HL-60 (cell line): ENCODE measurements around the gene DENND6B.

ENCODE experiments used
- DNase-seq, 2 experiments: peaks; one replicate each; pipeline ENCODE4 v3.0.0-alpha.2; 2010 to 2020; ENCODE audit warnings: low read depth in 1 of 2, low spot score in 1 of 2
- H3K27ac ChIP-seq: fragments of 250-450 bp; sonication (Bioruptor Pico); replicated peaks from 2 replicates; pipeline ENCODE4 v1.5.1; 2020; ENCODE audit warnings: mild to moderate bottlenecking, moderate library complexity
- H3K27me3 ChIP-seq: fragments of 250-450 bp; sonication (Bioruptor Pico); 2 replicates; pipeline ENCODE4 v1.5.1; 2021; ENCODE audit warnings: mild to moderate bottlenecking, moderate library complexity; ENCODE audit not compliant: insufficient read depth, poor library complexity, severe bottlenecking
- H3K4me3 ChIP-seq: replicated peaks from 2 replicates; pipeline ENCODE4 v1.5.1; 2011; ENCODE audit warnings: mild to moderate bottlenecking, control low read depth, low read length; ENCODE audit not compliant: insufficient read depth
- CTCF ChIP-seq: IDR thresholded peaks from one replicate; pipeline ENCODE4 v1.5.1; 2011; ENCODE audit warnings: low read length, control low read depth, inconsistent platforms; ENCODE audit not compliant: insufficient read depth
- GABPA ChIP-seq: IDR thresholded peaks from 2 replicates; pipeline ENCODE4 v1.6.1; 2012; ENCODE audit warnings: low read depth
- POLR2AphosphoS5 ChIP-seq: IDR thresholded peaks from 2 replicates; pipeline ENCODE4 v1.6.1; 2012; ENCODE audit warnings: low read depth
- REST ChIP-seq: IDR thresholded peaks from 2 replicates; pipeline ENCODE4 v1.6.1; 2012; ENCODE audit warnings: low read depth; ENCODE audit not compliant: insufficient replicate concordance
- SPI1 ChIP-seq: IDR thresholded peaks from 2 replicates; pipeline ENCODE4 v1.6.1; 2012; ENCODE audit warnings: low read depth, mild to moderate bottlenecking, borderline replicate concordance

DENND6B gene

GRCh38 chr22:50319503-50319951 is 7.3 kb downstream of the DENND6B start:
- no peak overlapping the region for H3K27ac ChIP-seq
- no peaks in the 10 kb centered on the region for H3K27me3 ChIP-seq
- no peak overlapping the region for H3K4me3 ChIP-seq
- TF ChIP-seq GABPA: no peak
- TF ChIP-seq POLR2AphosphoS5: no peak
- no peak for TF ChIP-seq CTCF
- TF ChIP-seq REST: no peak
- TF ChIP-seq SPI1: no peak
- no peak for DNase-seq

GRCh38 chr22:50318698-50319411 is 8.0 kb downstream of the DENND6B start:
- no peak for DNase-seq
- Histone ChIP-seq H3K4me3 (no peak overlapping the region), H3K27ac (no peak overlapping the region), H3K27me3 (no peaks in the 10 kb centered on the region)
- TF ChIP-seq CTCF: no peak
- TF ChIP-seq REST: no peak
- no peak for TF ChIP-seq SPI1
- no peak for TF ChIP-seq GABPA
- TF ChIP-seq POLR2AphosphoS5: no peak

GRCh38 chr22:50318356-50318697 is 8.5 kb downstream of the DENND6B start:
- H3K4me3 ChIP-seq: no peak overlapping the region
- no peaks in the 10 kb centered on the region for H3K27me3 ChIP-seq
- no peak for DNase-seq
- TF ChIP-seq GABPA: no peak
- no peak for TF ChIP-seq SPI1
- no peak for TF ChIP-seq POLR2AphosphoS5
- no peak for TF ChIP-seq REST
- no peak for TF ChIP-seq CTCF
- no peak overlapping the region for H3K27ac ChIP-seq
